Astrocyte (in vitro differentiated cells and primary cell): ENCODE results near the gene PLPPR3.

Experiments
- CTCF ChIP-seq: IDR thresholded peaks from 2 replicates; pipeline ENCODE4 v1.5.1; 2011; ENCODE audit warnings: low read depth, mild to moderate bottlenecking, inconsistent platforms, low read length, moderate library complexity; ENCODE audit not compliant: insufficient read depth
- EZH2 ChIP-seq: IDR thresholded peaks from 2 replicates; pipeline ENCODE4 v1.6.1; 2012; ENCODE audit warnings: mild to moderate bottlenecking, low read length, inconsistent platforms; ENCODE audit not compliant: insufficient read depth

- TF ChIP-seq CTCF (no peak), EZH2 (no peak)
Observed at GRCh38 chr19:853014-853585, 31.3 kb upstream of the PLPPR3 start.
